ENCODE results near the gene JAK2. TPM values are rescaled to one million over a fixed set of nuclear protein-coding genes. Genes with fewer than 3 reads are reported as not detected.

Gene JAK2
- total RNA-seq, 1 experiment from 2014 or later: 2.7 TPM

- intact Hi-C loops (cut with micrococcal nuclease; ENCODE audit: unreplicated experiment): no loop called here
- H3K79me2 ChIP-seq (ENCODE audit: low read depth): no peaks in the 10 kb centered on the region
- no peak overlapping the region for H3K27ac ChIP-seq
- no peaks in the 10 kb centered on the region for H3K36me3 ChIP-seq (ENCODE audit: low read depth)
- H3K9me2 ChIP-seq (ENCODE audit: insufficient read depth): no peaks in the 10 kb centered on the region
- CTCF ChIA-PET: no interaction called here
- TF ChIP-seq CTCF (conservative IDR thresholded peaks at IDR 0.05): no peak
- TF ChIP-seq EZH2 (IDR thresholded peaks at IDR 0.05; ENCODE audit: low read depth): no peak
- H3K4me2 ChIP-seq: no peak overlapping the region
- H4K20me1 ChIP-seq (ENCODE audit: insufficient read depth): no peaks in the 10 kb centered on the region
- H3K4me3 ChIP-seq: no peak overlapping the region
- no peak for DNase-seq
- no peak overlapping the region for H2AFZ ChIP-seq
- H3K9me3 ChIP-seq (ENCODE audit: insufficient read depth, low read depth): no peaks in the 10 kb centered on the region
- H3K27me3 ChIP-seq (ENCODE audit: insufficient read depth, low read depth): no peaks in the 10 kb centered on the region
- POLR2A ChIA-PET (ENCODE audit: unreplicated experiment): interaction anchor here (0.7 kb wide), 1 partner anchor 1040 kb away, joined by 4 read pairs; no protein-coding TSS in a partner anchor
- no peaks in the 10 kb centered on the region for H3K4me1 ChIP-seq (replicated peaks; ENCODE audit: insufficient read depth)
- BruUV-seq (replicated peaks): no TSS peak
- no peaks in the 10 kb centered on the region for H3F3A ChIP-seq (ENCODE audit: insufficient read depth, low read depth)
Observed at GRCh38 chr9:4965174-4965821, 19.8 kb upstream of the JAK2 start.

- no peak overlapping the region for H2AFZ ChIP-seq
- no peaks in the 10 kb centered on the region for H4K20me1 ChIP-seq (ENCODE audit: insufficient read depth)
- TF ChIP-seq CTCF (conservative IDR thresholded peaks at IDR 0.05) (no peak), EZH2 (IDR thresholded peaks at IDR 0.05; ENCODE audit: low read depth) (no peak)
- BruUV-seq (replicated peaks): no TSS peak
- ChIA-PET POLR2A (ENCODE audit: unreplicated experiment) (no interaction called here), CTCF (no interaction called here)
- no peaks in the 10 kb centered on the region for H3K9me2 ChIP-seq (ENCODE audit: insufficient read depth)
- no peak for DNase-seq
- H3K36me3 ChIP-seq (ENCODE audit: low read depth): no peaks in the 10 kb centered on the region
- H3K79me2 ChIP-seq (ENCODE audit: low read depth): no peaks in the 10 kb centered on the region
- no peak overlapping the region for H3K27ac ChIP-seq
- H3K27me3 ChIP-seq (ENCODE audit: insufficient read depth, low read depth): no peaks in the 10 kb centered on the region
- H3F3A ChIP-seq (ENCODE audit: insufficient read depth, low read depth): no peaks in the 10 kb centered on the region
- no peaks in the 10 kb centered on the region for H3K9me3 ChIP-seq (ENCODE audit: insufficient read depth, low read depth)
- no peaks in the 10 kb centered on the region for H3K4me1 ChIP-seq (replicated peaks; ENCODE audit: insufficient read depth)
- no peak overlapping the region for H3K4me2 ChIP-seq
- intact Hi-C loops (cut with micrococcal nuclease; ENCODE audit: unreplicated experiment): no loop called here
- no peak overlapping the region for H3K4me3 ChIP-seq
Observed at GRCh38 chr9:4967523-4967922, 17.5 kb upstream of the JAK2 start.

GRCh38 chr9:4969130-4969529 is 15.9 kb upstream of the JAK2 start:
- H3K27me3 ChIP-seq (ENCODE audit: insufficient read depth, low read depth): no peaks in the 10 kb centered on the region
- H4K20me1 ChIP-seq (ENCODE audit: insufficient read depth): no peaks in the 10 kb centered on the region
- TF ChIP-seq CTCF (conservative IDR thresholded peaks at IDR 0.05): no peak
- no peak for TF ChIP-seq EZH2 (IDR thresholded peaks at IDR 0.05; ENCODE audit: low read depth)
- ChIA-PET POLR2A (ENCODE audit: unreplicated experiment) (no interaction called here), CTCF (no interaction called here)
- H3K36me3 ChIP-seq (ENCODE audit: low read depth): no peaks in the 10 kb centered on the region
- H3K4me2 ChIP-seq: no peak overlapping the region
- no peak for DNase-seq
- H3K9me2 ChIP-seq (ENCODE audit: insufficient read depth): no peaks in the 10 kb centered on the region
- intact Hi-C loops (cut with micrococcal nuclease; ENCODE audit: unreplicated experiment): no loop called here
- H3K79me2 ChIP-seq (ENCODE audit: low read depth): no peaks in the 10 kb centered on the region
- H3K9me3 ChIP-seq (ENCODE audit: insufficient read depth, low read depth): no peaks in the 10 kb centered on the region
- no peaks in the 10 kb centered on the region for H3K4me1 ChIP-seq (replicated peaks; ENCODE audit: insufficient read depth)
- no peak overlapping the region for H3K4me3 ChIP-seq
- H3F3A ChIP-seq (ENCODE audit: insufficient read depth, low read depth): no peaks in the 10 kb centered on the region
- H3K27ac ChIP-seq: no peak overlapping the region
- BruUV-seq (replicated peaks): no TSS peak
- no peak overlapping the region for H2AFZ ChIP-seq

Data from PC-9 (cell line).